Stimulated activated CD4-positive, alpha-beta T cell treated with anti-CD3 and anti-CD28 coated beads, Interleukin-1b, Interleukin-23, amount 100 ng/mL, for 24 hours (primary cell): ENCODE data around the gene KCNIP1.

ENCODE experiments used
- DNase-seq, 4 experiments: peaks; one replicate each; pipeline ENCODE4 v3.0.0-alpha.2; 2020; ENCODE audit warnings: low read depth in 4 of 4, low spot score in 1 of 4

Gene KCNIP1

DNA sequence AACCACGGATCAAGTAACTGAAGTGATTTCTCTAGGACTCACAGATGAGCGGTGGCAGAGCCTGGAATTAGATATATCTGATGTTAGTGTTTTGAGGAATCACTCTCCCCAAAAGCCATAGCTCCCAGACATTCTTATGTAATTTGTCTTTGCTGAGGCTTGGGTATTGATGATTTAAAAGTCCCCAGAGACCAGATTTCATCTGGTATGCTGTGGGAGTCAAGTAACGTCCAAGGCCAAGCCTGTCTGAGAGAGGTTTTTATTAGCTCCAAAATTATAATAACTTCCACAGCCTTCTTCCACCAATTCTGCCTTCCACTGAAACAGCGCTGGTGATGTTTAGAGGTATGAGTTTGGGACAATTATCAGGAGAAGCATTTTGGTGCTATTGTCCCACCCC lies 21.3 kb upstream of the KCNIP1 start:
- no peak for DNase-seq

DNA sequence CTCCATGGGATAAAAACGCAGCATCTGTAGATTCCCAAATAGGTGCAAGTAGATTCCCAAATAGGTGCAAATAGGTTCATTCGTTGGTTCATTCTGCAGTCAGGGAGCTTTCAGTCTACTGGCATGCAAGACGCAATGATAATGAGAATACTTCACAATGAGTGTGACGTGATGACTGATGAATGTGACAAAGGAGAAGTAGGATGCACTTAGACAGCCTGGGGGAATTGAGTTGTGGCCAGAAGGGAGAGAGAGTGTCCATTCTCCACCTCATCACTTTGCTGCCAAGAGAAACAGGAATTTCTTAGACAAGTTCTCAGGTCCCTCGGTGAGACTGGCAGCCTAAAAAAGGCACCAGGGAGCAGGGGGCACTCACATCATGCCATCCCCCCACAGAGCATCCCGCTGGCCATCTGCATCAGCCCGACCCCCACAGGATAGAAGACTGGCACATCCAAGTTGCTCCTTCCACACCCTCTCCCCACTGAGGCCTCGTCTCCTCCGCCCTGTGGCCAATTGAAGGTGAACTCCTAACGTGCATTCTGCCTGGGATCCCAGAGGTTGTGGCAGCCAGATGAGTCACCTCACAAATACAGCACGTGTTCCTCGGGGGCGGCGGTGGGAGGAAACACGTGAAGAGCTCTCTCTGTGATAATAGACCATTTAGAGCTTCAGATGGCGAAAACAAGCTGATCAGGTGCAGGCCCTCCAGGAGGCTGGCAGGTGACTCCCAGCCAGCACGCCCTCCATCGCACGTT lies 19.9 kb upstream of the KCNIP1 start:
- no peak for DNase-seq

DNA sequence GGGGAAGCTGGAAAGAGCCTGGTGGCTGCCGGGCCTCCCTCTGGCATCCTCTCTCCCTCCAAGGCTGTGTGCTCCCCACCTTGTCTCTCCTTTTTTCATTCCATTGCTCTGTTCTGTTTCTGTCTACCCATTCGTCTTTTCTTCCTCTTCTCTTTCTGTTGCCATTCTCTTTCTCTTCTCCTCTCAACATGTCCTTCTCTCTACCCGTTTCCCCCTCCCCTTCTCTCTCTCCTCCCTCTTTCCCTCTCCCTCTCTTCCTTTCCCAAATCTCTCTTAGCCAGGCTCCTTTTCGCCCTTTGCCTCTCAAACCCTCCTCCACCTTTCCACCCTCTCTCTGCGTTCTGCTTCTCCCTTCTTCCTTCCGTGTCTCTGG lies 19.4 kb upstream of the KCNIP1 start:
- no peak for DNase-seq

DNA sequence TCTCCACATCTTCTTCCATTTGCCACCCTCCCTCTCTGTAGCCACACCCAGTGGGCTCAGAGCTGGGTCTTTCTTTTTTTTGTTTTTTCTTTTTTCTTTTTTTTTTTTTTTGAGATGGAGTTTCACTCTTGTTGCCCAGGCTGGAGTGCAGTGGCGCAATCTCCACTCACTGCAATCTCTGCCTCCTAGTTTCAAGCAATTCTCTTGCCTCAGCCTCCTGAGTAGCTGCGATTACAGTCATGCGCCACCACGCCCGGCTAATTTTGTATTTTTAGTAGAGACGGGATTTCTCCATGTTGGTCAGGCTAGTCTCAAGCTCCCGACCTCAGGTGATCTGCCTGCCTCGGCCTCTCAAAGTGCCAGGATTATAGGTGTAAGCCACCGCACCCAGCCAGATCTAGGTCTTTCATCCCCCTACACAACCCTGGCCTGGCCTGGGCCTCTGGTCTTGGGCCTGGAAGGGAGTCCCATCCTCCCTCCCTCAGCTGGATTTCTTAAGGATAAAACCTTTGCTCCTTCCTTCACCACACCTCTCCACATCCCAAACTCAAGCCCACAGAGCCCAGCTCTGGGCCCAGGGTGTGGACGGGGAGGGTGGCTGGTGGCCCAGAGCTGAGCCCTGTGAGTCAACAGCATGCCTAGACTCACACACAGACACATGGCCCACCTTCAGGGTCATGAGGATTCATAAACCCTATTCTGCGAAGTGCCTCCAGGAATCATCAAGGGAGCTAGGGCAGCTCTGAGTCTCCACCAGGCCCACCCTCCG lies 18.8 kb upstream of the KCNIP1 start:
- DNase-seq, result no peak

DNA sequence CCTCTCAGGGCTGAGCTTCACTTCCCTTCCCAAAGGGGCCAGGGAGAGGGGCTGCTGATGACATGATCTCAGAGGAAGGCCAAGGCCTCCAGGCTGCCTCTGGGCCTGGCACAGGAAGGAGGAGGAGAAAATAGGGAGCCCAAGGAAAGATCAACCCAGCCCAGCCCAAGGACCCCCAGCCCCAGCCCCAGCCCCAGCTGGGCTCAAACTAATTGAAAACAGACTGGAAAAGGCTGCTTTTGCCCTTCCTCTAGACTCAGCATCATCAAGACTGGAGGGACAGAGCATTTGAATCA lies 18.3 kb upstream of the KCNIP1 start:
- DNase-seq, result no peak

DNA sequence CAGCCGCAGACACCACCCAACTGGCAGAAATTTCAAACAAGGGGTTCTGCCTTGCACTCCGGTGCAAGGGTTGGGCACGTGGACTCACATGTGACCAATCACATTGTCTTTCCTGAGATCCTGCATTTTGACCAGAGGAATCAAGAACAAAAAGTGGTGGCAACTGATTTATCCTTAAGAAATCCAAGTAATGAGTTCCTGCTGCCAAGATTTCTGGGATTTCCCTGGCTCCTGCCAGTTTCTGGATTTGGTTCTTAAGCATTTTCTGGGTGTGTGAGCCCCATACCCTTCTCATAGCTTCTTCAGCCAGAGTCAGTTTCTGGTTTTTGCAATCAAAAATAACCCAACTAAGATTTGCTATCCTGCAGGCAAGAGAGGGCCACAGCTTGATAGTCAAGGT lies 17.4 kb upstream of the KCNIP1 start:
- no peak for DNase-seq

DNA sequence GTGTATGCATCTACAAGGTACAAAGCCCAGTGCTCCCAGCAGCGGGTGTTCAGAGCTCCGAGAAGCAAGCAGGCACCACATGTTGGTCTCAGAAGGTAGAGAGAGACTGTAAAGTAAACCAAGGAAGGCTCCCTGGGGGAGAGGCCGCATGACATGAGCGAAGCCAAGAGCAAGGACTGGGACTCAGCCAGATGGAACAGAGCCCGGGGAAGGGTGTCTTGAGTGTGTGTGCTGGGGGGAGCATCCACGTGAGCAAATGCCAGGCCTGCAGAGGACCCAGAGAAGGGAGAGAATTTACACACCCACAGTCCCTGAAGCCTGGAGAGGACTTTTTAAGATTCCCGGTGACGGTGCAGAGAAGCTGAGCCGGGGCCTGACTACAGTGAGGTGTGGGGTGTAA lies 15.2 kb upstream of the KCNIP1 start:
- DNase-seq, result no peak

DNA sequence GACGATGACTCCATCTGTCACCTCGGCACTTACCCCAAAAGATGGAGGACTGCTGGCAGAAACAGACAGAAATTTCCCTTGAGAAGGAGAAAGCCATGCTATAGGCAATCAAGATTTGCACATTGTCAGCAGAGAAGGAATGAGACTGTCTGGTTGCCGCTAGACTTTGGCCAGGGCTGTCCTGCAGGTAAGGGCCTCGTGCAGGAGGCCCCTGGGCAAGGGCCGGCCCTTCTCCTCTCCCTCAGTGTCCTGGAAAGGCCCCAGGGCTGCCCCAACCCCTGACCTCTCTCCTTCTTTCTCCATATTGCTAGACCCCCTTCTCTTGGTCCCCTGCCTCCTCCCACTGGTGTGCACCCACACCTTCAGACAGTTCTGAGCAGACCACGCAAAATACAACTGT lies 14.6 kb upstream of the KCNIP1 start:
- no peak for DNase-seq

DNA sequence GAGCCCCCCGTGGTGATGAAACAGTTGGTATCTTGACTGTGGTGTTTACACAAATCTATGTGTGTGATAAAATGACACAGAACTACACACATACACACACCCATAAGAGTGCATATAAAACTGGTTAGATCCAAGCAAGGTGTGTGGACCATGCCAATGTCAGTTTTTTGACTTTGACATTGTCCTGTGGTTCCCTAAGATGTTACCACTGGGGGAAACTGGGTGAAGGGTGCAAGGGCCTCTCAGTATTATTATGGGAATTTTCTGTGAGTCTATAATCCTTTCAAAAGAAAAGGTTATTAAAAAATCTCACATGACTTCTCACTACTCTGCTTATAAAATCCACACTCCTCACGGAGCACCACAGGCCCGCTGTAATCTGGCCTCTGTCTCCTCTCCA lies 13.4 kb upstream of the KCNIP1 start:
- DNase-seq, result no peak

DNA sequence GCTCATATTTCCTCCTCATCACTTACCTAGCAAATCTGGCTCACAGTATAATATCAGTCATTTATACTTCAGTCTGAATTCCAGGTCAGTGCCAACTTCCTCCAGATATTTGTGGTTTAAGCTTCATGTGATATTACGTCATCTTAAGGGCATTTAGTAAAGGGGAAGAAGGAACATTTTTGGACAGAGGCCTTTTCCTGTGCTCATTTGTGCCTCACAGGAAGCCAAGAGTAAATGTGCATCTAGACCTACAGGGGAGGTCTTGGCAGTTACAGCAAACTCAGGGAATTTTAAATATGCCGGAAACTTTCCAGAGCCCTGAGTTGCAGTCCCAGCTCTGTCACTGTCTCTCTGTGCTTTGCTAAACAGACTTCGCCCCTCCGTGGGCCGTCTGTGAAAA lies 12.3 kb upstream of the KCNIP1 start:
- no peak for DNase-seq

DNA sequence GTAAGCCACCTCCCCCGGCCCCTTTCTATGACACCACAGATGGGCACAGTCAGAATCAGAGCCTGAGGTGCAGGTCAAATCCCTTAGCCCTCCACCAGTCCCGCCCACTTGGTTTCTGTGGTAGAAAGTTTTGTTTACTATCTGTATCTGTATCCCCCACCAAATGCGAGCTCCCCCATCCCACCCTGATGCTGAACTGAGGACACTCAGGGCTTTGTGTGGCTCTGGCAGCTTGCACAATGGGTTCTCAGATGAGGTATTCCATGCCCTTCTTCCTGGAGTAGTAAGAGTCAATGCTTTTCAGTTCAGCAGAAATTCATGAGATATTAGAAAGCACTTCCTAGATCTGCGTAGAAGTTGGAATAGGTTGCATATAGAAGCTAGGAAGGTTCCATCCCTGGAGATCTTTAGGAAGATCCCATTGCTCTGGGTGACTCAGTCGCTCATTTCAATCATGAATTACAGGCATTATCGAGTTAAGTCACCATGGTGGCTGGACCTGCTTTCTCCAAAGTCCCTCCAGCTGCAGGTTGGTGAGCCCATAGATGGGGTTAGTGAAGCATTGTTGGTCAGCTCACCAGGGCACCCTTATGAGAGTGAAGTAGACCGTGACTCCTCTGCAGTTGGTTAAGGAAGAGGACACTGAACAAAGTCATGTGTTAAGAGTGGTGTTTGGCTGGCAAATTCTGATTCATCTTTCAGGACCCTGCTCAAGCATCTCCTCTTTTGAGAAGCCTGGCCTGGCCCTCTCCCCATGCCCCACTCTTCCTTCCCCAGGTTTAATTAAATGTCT lies 10.6 kb upstream of the KCNIP1 start:
- DNase-seq, result no peak

DNA sequence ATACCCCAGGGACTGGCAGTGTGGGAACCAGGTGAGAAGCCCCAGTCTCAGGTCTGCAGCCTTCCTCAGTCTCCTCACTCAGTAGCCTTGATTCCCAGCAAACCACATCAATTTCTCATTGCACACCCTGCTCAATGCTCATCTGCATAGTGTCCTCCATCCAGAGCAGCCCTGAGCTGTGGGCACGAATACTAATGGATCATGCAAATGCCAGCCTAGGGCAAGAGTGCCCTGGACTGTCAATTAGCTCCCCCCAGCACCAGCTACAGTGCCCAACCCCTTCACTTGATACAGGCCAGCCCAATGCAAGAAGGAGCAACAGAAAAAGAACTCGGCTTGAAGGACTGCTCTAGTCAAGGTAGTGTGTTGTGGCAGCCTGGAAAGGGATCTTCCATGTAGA lies 9.8 kb upstream of the KCNIP1 start:
- DNase-seq, result no peak

DNA sequence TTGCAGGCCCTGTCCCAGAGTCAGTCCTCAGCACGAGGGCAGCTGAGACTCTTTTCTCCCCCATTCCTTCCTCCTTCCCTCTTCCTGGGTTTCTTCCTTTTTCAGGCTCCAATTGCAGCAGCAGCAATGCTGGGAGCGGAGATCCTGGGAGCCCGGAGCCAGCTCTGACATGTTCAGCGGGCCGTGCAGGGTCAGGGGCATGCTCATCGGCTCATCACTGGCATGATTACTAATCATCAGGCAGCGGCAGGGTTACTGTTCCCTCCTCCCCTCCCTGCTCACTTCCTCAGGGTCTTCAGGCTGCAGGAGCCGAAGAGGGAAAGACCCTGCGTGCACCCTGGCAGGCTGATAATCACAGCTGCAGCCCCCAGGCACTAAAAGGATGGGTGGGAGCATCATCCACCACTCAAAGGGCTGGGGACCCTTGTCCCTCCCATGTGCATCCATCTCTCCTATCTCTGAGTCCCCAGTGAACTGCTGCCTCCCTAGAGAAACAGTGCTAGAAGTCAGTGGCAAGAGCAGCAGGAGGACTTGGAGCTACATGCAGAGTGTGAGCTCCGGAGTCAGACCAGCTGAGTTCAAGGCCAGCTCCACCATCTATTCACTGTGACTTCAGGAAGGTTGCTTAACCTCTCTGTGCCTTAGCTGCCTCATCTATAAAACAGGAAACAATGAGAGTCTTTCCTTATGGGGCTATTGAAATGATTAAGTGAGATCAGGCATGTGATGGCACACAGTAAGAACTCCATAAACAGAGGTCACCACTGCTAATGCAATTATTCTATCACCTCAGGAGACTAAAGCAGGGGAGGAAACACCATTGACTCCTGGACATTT lies 7.8 kb upstream of the KCNIP1 start:
- DNase-seq, result no peak

DNA sequence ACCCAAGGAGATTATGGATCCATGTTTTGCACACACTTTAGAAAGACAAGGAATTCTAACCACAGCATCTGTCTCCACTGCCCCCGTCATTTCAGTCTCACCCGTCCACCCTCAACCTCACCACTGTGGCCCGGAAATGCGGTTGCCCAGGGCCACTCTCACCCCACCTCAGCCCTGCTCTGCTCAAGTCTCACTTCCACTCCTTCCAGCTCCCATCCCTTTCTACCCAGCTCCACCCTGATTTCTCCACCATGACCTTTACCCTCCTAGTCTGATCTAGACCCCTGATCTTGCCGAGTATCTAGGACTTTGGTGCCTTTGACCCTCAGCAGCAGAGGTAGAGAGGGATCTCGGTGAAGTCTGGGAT lies 7.2 kb upstream of the KCNIP1 start:
- DNase-seq, result no peak

DNA sequence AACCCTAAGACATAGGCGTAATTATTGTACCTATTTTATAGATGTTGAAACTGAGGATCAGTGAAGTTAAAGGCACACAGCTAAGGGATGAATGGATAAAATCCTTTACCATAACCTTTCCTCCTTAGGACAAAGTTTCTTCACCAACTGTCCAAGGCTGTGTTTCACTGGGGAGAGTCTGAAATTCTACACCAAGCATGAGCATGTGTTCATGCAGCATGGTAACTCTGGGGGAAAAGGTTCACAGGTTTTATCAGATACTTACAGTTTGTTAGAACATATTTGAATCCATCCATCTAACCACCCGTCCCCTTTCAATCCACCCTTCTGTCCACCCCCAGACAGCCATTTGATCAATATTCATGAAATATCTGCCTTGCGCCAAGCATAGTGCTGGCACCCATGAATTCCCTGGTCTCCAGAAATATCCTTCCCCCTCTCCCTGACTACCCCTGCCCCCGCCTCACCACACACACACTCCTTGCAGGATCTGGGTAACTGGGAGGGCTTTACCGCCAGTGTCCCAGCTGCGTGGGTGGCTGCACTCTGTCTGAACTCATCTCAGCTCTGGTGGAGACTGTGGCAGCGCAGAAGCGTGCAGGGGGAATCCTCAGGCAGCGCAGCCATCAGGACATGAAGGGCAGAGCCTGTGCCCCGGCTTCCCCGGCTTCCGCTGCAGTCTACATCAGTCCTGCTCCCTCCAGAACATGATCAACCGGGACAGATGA lies 6.3 kb upstream of the KCNIP1 start:
- no peak for DNase-seq

DNA sequence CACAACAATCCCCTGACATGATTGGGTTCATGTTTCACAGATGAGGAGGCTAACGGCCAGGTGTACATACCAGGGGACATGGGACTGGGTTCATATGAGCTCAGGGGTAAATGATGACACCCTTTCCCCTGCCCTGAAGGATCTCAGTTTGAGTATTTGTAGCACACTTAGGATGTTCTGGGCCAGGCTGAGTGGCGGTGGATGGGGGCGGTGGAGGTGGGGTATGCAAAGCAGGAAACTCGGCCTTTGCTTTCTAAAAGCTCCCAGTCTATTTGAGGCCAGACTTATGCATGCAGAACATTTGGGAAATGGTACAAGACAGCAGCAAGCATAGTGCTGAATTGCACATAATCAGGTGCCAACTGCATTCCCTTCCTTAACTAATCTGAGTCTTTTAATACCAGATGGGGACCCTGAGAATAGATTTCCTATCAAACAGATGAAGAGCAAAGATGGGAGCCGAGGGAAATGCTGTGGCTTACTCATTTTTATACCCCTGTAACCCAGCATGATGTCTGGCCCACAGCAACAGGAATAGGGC lies 4.9 kb upstream of the KCNIP1 start:
- no peak for DNase-seq

DNA sequence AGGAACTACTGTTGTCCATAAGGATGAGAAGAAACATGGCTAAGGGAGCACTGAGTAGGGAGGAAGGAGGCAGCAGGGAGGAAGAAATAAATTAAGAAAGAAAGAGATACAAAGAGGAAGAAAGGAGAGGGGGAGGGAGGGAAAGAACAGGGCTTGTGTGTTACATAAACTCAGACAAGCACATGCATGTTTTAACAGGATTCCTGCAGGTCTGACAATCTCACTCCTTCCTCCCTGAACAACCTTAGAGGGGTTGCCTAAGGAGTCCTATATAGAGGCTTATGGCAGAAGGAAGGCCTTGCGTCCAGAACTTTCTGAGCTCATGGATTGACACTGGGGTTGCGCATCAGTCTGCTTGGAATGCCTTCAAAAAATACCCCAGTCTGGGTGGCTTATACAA lies 4.2 kb upstream of the KCNIP1 start:
- no peak for DNase-seq

DNA sequence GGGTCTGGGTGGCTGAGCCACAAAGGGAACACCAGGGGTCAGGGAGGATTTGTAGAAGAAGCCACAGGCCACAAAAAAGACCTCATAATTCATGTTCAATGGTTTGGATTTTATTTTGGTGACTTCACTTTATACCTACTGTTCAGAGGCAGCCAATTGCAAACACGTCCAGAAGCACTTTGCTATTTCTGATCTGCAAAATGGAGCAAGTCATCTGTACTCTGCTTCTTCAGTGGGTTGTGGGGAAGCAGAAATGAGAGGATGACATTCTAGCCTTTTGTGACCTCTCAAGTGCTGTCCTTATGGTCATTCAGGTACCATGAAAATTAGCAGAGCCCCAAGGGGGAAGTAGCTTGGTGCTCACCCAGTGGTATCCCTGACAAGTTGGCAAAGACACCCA lies 2.5 kb upstream of the KCNIP1 start:
- DNase-seq, result no peak

DNA sequence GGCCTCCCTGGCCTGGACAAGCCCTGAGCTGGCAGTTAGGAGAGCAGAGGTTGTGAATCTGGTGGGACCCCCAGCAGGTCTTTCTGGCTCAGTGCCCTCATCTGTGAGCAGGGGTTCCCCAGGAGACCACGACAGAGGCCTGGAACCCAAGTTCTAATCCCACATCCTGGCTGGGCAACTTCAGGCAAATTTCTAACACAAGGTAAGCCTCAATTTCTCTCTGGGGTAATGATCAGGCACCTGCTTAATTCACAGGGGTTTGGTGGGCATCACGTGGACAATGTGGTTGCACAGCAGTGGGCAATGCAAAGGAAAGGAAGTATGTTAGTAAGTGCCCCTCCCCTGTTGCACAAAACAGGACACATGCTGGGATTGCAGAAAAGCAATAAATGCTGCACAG lies 1.9 kb upstream of the KCNIP1 start:
- no peak for DNase-seq

DNA sequence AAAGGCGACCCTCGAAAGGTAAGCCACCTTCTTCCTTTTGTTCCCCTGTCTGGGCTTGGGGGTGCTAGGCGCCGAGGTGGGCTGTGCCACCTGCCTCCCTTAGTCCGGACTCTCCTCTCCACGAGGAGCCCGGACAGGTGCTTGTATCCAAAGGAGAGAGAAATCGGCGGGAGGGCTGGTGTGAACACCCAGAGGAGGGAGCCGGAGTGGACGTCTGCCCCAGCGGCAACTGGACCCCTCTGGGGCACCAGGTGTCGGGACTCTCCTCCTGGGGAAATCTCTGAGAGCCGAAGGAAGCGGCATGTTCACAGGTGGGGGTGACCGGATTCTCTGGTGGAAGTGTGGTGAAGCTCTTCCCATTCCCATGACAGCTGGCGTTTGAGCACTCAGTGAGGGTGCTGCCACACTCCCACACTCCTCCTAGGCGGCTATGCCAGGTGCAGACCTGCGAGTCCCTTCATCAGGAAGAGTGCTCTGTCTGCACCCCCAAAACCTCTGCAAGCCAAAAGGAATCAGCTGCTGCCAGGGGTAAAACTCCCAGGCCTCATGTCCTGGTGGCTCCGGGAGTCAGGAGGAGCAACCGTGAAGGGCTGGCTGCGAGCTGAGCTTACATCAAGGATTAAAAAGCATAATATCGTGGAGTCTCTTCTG lies 921 bp downstream of the KCNIP1 start:
- DNase-seq, result no peak
